Activated naive CD4-positive, alpha-beta T cell treated with anti-CD3 and anti-CD28 coated beads, Interleukin-2, amount 10 ng/mL, durations not matched to agents 5 hours and 36 hours (primary cell): ENCODE results near the gene DNAJC30. TPM values are rescaled to one million over a fixed set of nuclear protein-coding genes. Genes with fewer than 3 reads are reported as not detected.

Experiments
- microRNA-seq: library from miRNA; unstranded; fragments of <30 nt; microRNA quantifications from one replicate; pipeline ENCODE4 v1.2.0, GENCODE V29; 2022; ENCODE audit warnings: borderline microRNAs expressed, borderline replicate concordance
- total RNA-seq, 2 experiments: library from RNA; stranded (reverse); gene quantifications; one replicate each; pipeline ENCODE4 v1.2.3, GENCODE V29; 2021

The DNAJC30 gene
- 1 to 10 TPM; 8.5 to 8.9 TPM for total RNA-seq

GRCh38 chr7:73683056-73683787 lies at the start of gene DNAJC30, which contains the start of gene BUD23:
Gene DNAJC30 (minus strand): TSS chr7:73683453. CDS start chr7:73683423, 30 bp downstream.
Gene BUD23 (plus strand): TSS chr7:73683597. CDS start chr7:73683626, 29 bp downstream.

GRCh38 chr7:73718905-73719805 lies 35.9 kb upstream of the DNAJC30 start, which contains the start of gene STX1A:
Gene STX1A (minus strand): TSS chr7:73719669. CDS start chr7:73719631, 38 bp downstream.

GRCh38 chr7:73667344-73668102 lies 15.7 kb downstream of the DNAJC30 start, which contains the start of gene VPS37D:
Gene VPS37D (plus strand): TSS chr7:73667831. CDS start chr7:73667959, 128 bp downstream.

Small RNA genes lying within 50 kb of the gene (microRNA-seq; reads per million reads assigned to microRNA genes)
- not detected for gene MIR4284

Other genes with a start within 250 kb of the DNAJC30 start
- under 1 TPM; 0.10 to 0.18 TPM for gene FZD9, start 249.7 kb downstream of the DNAJC30 start, total RNA-seq
- gene BAZ1B, start 161.2 kb downstream of the DNAJC30 start, total RNA-seq, result 10 to 100 TPM; 76.3 to 77.4 TPM
- gene BCL7B, start 125.8 kb downstream of the DNAJC30 start, total RNA-seq, result 10 to 100 TPM; 61.5 to 63.2 TPM
- gene TBL2, start 104.9 kb downstream of the DNAJC30 start, total RNA-seq, result 10 to 100 TPM; 25.3 to 27.5 TPM
- gene MLXIPL, start 58.9 kb downstream of the DNAJC30 start, total RNA-seq, result not detected
- gene VPS37D, start 15.6 kb downstream of the DNAJC30 start, total RNA-seq, result under 1 TPM; 0.41 to 0.68 TPM
- 10 to 100 TPM; 44.2 to 49.4 TPM for gene BUD23, start 144 bp upstream of the DNAJC30 start, total RNA-seq
- gene STX1A, start 36.2 kb upstream of the DNAJC30 start, total RNA-seq, result 10 to 100 TPM in 1 of 2 experiments, 1 to 10 TPM in 1; 9.4 to 12.4 TPM
- 10 to 100 TPM; 12.6 to 13.7 TPM for gene ABHD11, start 55.3 kb upstream of the DNAJC30 start, total RNA-seq
- not detected for gene CLDN3, start 86.8 kb upstream of the DNAJC30 start, total RNA-seq
- under 1 TPM in 1 of 2 experiments, not detected in 1; 0.22 TPM for gene CLDN4, start 147.5 kb upstream of the DNAJC30 start, total RNA-seq
- 1 to 10 TPM; 2.6 to 2.8 TPM for gene METTL27, start 159.1 kb upstream of the DNAJC30 start, total RNA-seq
- not detected for gene TMEM270, start 177.7 kb upstream of the DNAJC30 start, total RNA-seq